Measurements from ENCODE around the gene WSB2. TPM values are rescaled to one million over a fixed set of nuclear protein-coding genes. Genes with fewer than 3 reads are reported as not detected.

Gene WSB2
- total and polyA plus RNA-seq, 9 of the 15 experiments (the other 6 are each of a cell fraction or from before 2014, with no cell fraction given) = 31.4 to 77.6 (median 52.6) TPM

- intact Hi-C loops (cut with micrococcal nuclease) = no loop called here
- H2AFZ ChIP-seq (ENCODE audit: low read depth, low read length) = no peak overlapping the region
- ChIA-PET POLR2A (interaction anchor here (1.4 kb wide), 1 partner anchor 10 kb away, joined by 7 read pairs; no protein-coding TSS in a partner anchor), CTCF (ENCODE audit: low intra/inter-chr PET ratio) (interaction anchor here (0.6 kb wide), 1 partner anchor 16 kb away, joined by 4 read pairs; the partner anchor contains the start of gene WSB2)
- DNase-seq (ENCODE audit: extremely low read depth in 1 of 4, low spot score in 3 of 4) (no peak), FAIRE-seq (no peak), ATAC-seq (no peak)
- no peak for TF ChIP-seq MXD1 (CRISPR knock-in tag; IDR thresholded peaks at IDR 0.05; ENCODE audit: borderline replicate concordance, poor library complexity, severe bottlenecking)
- TF ChIP-seq RBM17 (IDR thresholded peaks at IDR 0.05; ENCODE audit: borderline replicate concordance, low read depth, low read length) = no peak
- no peak for TF ChIP-seq POLR2AphosphoS5 (IDR thresholded peaks at IDR 0.05; ENCODE audit: control insufficient read depth, insufficient read depth, low read depth, low read length)
- no peak for TF ChIP-seq BDP1 (IDR thresholded peaks at IDR 0.05; ENCODE audit: insufficient read depth, insufficient read length)
- no peak for TF ChIP-seq FOXA1 (IDR thresholded peaks at IDR 0.05; ENCODE audit: borderline replicate concordance)
- no peak for TF ChIP-seq PCBP2 (IDR thresholded peaks at IDR 0.05; ENCODE audit: low read depth, low read length, poor library complexity, severe bottlenecking)
- TF ChIP-seq, protein P1, sequence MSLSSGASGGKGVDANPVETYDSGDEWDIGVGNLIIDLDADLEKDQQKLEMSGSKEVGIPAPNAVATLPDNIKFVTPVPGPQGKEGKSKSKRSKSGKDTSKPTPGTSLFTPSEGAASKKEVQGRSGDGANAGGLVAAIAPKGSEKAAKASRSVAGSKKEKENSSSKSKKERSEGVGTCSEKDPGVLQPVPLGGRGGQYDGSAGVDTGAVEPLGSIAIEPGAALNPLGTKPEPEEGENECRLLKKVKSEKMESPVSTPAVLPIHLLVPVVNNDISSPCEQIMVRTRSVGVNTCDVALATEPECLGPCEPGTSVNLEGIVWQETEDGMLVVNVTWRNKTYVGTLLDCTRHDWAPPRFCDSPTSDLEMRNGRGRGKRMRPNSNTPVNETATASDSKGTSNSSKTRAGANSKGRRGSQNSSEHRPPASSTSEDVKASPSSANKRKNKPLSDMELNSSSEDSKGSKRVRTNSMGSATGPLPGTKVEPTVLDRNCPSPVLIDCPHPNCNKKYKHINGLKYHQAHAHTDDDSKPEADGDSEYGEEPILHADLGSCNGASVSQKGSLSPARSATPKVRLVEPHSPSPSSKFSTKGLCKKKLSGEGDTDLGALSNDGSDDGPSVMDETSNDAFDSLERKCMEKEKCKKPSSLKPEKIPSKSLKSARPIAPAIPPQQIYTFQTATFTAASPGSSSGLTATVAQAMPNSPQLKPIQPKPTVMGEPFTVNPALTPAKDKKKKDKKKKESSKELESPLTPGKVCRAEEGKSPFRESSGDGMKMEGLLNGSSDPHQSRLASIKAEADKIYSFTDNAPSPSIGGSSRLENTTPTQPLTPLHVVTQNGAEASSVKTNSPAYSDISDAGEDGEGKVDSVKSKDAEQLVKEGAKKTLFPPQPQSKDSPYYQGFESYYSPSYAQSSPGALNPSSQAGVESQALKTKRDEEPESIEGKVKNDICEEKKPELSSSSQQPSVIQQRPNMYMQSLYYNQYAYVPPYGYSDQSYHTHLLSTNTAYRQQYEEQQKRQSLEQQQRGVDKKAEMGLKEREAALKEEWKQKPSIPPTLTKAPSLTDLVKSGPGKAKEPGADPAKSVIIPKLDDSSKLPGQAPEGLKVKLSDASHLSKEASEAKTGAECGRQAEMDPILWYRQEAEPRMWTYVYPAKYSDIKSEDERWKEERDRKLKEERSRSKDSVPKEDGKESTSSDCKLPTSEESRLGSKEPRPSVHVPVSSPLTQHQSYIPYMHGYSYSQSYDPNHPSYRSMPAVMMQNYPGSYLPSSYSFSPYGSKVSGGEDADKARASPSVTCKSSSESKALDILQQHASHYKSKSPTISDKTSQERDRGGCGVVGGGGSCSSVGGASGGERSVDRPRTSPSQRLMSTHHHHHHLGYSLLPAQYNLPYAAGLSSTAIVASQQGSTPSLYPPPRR (CRISPR knock-in tag; IDR thresholded peaks at IDR 0.05; ENCODE audit: borderline replicate concordance) = no peak
- TF ChIP-seq ZC3H4 (CRISPR knock-in tag; IDR thresholded peaks at IDR 0.05; ENCODE audit: borderline replicate concordance) = no peak
- no peak for TF ChIP-seq ZNF217 (CRISPR knock-in tag; IDR thresholded peaks at IDR 0.05)
- no peak for TF ChIP-seq ATF7 (IDR thresholded peaks at IDR 0.05)
- no peak for TF ChIP-seq ZBTB49 (CRISPR knock-in tag; IDR thresholded peaks at IDR 0.05; ENCODE audit: borderline replicate concordance)
- no peak for TF ChIP-seq GABPB1 (CRISPR knock-in tag; IDR thresholded peaks at IDR 0.05)
- no peak overlapping the region for H3K9ac ChIP-seq (ENCODE audit: insufficient read depth in 1 of 2, low read depth in 2 of 2, low read length in 2 of 2)
- no peak overlapping the region for H3K27ac ChIP-seq (ENCODE audit: extremely low read depth, low read depth, low read length)
- H3K36me3 ChIP-seq (ENCODE audit: control insufficient read depth, insufficient read depth, low read length) = peaks cover 67% of the 10 kb centered on the region; the same call in 2 of the 3 replicates
- H3K79me2 ChIP-seq (ENCODE audit: control insufficient read depth, insufficient read depth, low read length) = no peaks in the 10 kb centered on the region
- peaks cover 3% of the 10 kb centered on the region for H3K9me1 ChIP-seq (ENCODE audit: control insufficient read depth, insufficient read depth, low read length)
- H3K4me2 ChIP-seq (ENCODE audit: insufficient read depth, low read length) = no peak overlapping the region
- no peaks in the 10 kb centered on the region for H3K27me3 ChIP-seq (ENCODE audit: control insufficient read depth in 2 of 2, insufficient read depth in 2 of 2, low read length in 2 of 2)
- H3K4me1 ChIP-seq (replicated peaks in 1 of 2; ENCODE audit: control insufficient read depth in 2 of 2, insufficient read depth in 2 of 2, low read length in 2 of 2) = no peaks in the 10 kb centered on the region
- WGBS (ENCODE audit: insufficient coverage, low coverage, missing lambda C conversion rate) = 91% methylated on average over 8 of the region's 8 CpGs
- H3K4me3 ChIP-seq = no peak overlapping the region
- no TSS peak for BruUV-seq (replicated peaks)
- in situ Hi-C loops (cut with MboI) = no loop called here
- no peaks in the 10 kb centered on the region for H3K9me3 ChIP-seq (replicated peaks; ENCODE audit: control insufficient read depth, insufficient read depth, low read depth, low read length)
- no peaks in the 10 kb centered on the region for H4K20me1 ChIP-seq (replicated peaks; ENCODE audit: control insufficient read depth, insufficient read depth, low read length)
These were observed 16.4 kb downstream of the WSB2 start for GRCh38 chr12:118044577-118044976.

Measured in K562 (cell line).